Measurements from ENCODE around the gene FEZF1. TPM values are rescaled to one million over a fixed set of nuclear protein-coding genes. Genes with fewer than 3 reads are reported as not detected.

FEZF1 gene
- total RNA-seq, 2 experiments from 2014 or later, result not detected

DNA sequence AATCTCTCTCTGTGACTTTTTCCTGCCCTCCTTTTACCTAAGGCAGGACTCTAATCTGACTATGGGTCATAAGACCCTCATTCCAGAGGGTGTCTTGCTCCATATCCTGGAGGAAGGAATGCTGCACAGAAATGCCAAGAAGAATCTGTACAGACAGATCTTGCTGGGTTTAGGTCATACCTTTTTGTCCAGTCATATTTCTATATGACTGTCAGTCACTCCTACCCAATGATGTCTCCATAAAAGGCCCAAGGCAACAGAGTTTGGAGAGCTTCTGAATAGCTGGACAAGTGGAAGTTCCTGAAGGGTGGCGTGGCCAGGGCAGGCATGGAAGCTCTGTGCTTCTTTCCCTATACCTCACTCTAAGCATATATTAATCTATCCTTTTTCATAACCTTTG, 47.5 kb downstream of the FEZF1 start:
- no peak for DNase-seq
- TF ChIP-seq, protein P1, sequence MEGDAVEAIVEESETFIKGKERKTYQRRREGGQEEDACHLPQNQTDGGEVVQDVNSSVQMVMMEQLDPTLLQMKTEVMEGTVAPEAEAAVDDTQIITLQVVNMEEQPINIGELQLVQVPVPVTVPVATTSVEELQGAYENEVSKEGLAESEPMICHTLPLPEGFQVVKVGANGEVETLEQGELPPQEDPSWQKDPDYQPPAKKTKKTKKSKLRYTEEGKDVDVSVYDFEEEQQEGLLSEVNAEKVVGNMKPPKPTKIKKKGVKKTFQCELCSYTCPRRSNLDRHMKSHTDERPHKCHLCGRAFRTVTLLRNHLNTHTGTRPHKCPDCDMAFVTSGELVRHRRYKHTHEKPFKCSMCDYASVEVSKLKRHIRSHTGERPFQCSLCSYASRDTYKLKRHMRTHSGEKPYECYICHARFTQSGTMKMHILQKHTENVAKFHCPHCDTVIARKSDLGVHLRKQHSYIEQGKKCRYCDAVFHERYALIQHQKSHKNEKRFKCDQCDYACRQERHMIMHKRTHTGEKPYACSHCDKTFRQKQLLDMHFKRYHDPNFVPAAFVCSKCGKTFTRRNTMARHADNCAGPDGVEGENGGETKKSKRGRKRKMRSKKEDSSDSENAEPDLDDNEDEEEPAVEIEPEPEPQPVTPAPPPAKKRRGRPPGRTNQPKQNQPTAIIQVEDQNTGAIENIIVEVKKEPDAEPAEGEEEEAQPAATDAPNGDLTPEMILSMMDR (IDR thresholded peaks at IDR 0.05), result no peak

DNA sequence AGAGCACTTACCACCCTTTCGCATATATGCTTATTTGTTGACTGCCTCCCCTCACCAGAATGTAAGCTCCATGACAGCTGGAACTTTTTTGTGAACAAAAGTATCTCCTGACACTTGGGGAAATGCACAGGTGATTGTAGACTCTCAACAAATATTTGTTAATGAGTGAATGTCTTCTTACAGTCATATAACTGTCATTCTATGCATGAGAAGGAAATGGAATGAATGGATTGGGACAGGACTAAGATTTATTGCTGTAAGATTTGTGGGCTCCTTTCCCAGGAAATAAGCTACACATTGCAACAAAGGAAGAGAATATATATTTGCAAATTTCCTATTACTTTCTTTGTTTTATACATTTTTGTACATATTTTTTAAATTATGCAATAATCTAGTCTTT, 48.5 kb downstream of the FEZF1 start:
- H3K36me3 Mint-ChIP-seq (ENCODE audit: low read depth), result no peaks in the 10 kb centered on the region
- CTCF ChIA-PET, result no interaction called here
- ATAC-seq (no peak), DNase-seq (no peak)
- no peak overlapping the region for H3K4me3 Mint-ChIP-seq
- POLR2A ChIA-PET, result no interaction called here
- H3K4me1 Mint-ChIP-seq (ENCODE audit: low read depth), result no peaks in the 10 kb centered on the region
- TF ChIP-seq, protein P1 (IDR thresholded peaks at IDR 0.05), result no peak
- H3K27me3 Mint-ChIP-seq, result no peaks in the 10 kb centered on the region
- intact Hi-C loops (cut with micrococcal nuclease), result no loop called here
- H3K9me3 Mint-ChIP-seq, result no peaks in the 10 kb centered on the region
- H3K27ac Mint-ChIP-seq, result no peak overlapping the region

More for the DNA sequence above, 47.5 kb downstream of the FEZF1 start:
- H3K27me3 Mint-ChIP-seq, result peaks cover 2% of the 10 kb centered on the region
- CTCF ChIA-PET, result no interaction called here
- no peaks in the 10 kb centered on the region for H3K9me3 Mint-ChIP-seq
- POLR2A ChIA-PET, result no interaction called here
- intact Hi-C loops (cut with micrococcal nuclease), result no loop called here
- no peaks in the 10 kb centered on the region for H3K36me3 Mint-ChIP-seq (ENCODE audit: low read depth)
- H3K4me1 Mint-ChIP-seq (ENCODE audit: low read depth), result no peaks in the 10 kb centered on the region
- no peak overlapping the region for H3K27ac Mint-ChIP-seq
- no peak for ATAC-seq
- H3K4me3 Mint-ChIP-seq, result no peak overlapping the region

DNA sequence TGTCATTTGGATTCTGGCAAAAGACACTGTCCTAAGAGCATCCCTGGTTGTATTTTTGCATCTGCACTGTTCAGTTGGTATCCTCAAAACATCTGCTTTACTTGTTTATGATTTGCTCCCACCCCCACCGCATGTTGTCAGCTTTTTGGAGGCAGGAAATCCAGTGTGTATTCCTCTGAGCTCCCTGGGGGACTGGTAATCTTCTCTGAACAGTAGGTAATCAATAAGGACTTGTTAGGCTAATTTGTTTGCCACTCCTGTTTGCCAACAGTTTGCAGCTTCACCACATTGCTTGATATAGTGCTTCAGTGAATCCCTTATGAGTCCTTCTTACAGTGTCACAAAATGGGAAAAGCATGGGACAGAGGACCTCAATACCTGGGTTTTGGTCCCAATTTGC, 49.1 kb downstream of the FEZF1 start:
- ChIA-PET POLR2A (no interaction called here), CTCF (no interaction called here)
- Mint-ChIP-seq H3K36me3 (ENCODE audit: low read depth) (no peaks in the 10 kb centered on the region), H3K9me3 (no peaks in the 10 kb centered on the region), H3K4me3 (no peak overlapping the region), H3K27ac (no peak overlapping the region), H3K4me1 (ENCODE audit: low read depth) (no peaks in the 10 kb centered on the region), H3K27me3 (no peaks in the 10 kb centered on the region)
- ATAC-seq (no peak), DNase-seq (no peak)
- TF ChIP-seq, protein P1 (IDR thresholded peaks at IDR 0.05), result no peak
- intact Hi-C loops (cut with micrococcal nuclease), result no loop called here

Other genes with a start within 250 kb of the FEZF1 start
- gene AASS, start 160.5 kb downstream of the FEZF1 start, total RNA-seq, result under 1 TPM; 0.68 to 0.76 TPM

Measured in activated CD8-positive, alpha-beta T cell treated with anti-CD3 and anti-CD28 coated beads for 36 hours (primary cell).